Stimulated activated naive B cell treated with anti-CD40 and anti-IgM and Interleukin-4, amounts not matched to agents 10 μg/mL and 1 μg/mL and 100 μg/mL, for 72 hours (primary cell): Measurements from ENCODE around the gene WDR72.

ENCODE experiments used
- ATAC-seq, 2 donors: fragments of 150-1000 bp; cut with Tn5 transposase; replicated peaks; 2 replicates each; pipeline ENCODE4 v1.10.0; 2021; ENCODE audit warnings: moderate library complexity in 1 of 2
- DNase-seq: peaks from one replicate; pipeline ENCODE4 v3.0.0; 2021
- H3K27ac Mint-ChIP-seq: one replicate; pipeline ENCODE4 v1.8.0; 2022; ENCODE audit warnings: mild to moderate bottlenecking, mixed read lengths
- H3K27me3 Mint-ChIP-seq, 2 donors: one replicate each; pipeline ENCODE4 v1.8.0; 2022; ENCODE audit warnings: mixed read lengths in 2 of 2
- H3K36me3 Mint-ChIP-seq, 2 donors: one replicate each; pipeline ENCODE4 v1.8.0; 2022; ENCODE audit warnings: mixed read lengths in 2 of 2, mild to moderate bottlenecking in 1 of 2
- H3K4me1 Mint-ChIP-seq, 2 donors: one replicate each; pipeline ENCODE4 v1.8.0; 2022; ENCODE audit warnings: mixed read lengths in 2 of 2, mild to moderate bottlenecking in 1 of 2
- H3K4me3 Mint-ChIP-seq, 2 donors: one replicate each; pipeline ENCODE4 v1.8.0; 2022; ENCODE audit warnings: mild to moderate bottlenecking in 2 of 2, mixed read lengths in 2 of 2, moderate library complexity in 1 of 2
- H3K9me3 Mint-ChIP-seq, 2 donors: one replicate each; pipeline ENCODE4 v1.8.0; 2022; ENCODE audit warnings: mixed read lengths in 2 of 2, mild to moderate bottlenecking in 1 of 2

Gene WDR72

GRCh38 chr15:53590380-53590779 lies 169.1 kb downstream of the WDR72 start:
- DNase-seq (no peak), ATAC-seq (no peak)
- Mint-ChIP-seq H3K36me3 (no peaks in the 10 kb centered on the region), H3K4me3 (no peak overlapping the region), H3K9me3 (no peaks in the 10 kb centered on the region), H3K27me3 (no peaks in the 10 kb centered on the region), H3K4me1 (peaks cover 0 to 7% of the 10 kb centered on the region in 2 donors), H3K27ac (no peak overlapping the region)

GRCh38 chr15:53589520-53590057 lies 169.9 kb downstream of the WDR72 start:
- Mint-ChIP-seq H3K27me3 (no peaks in the 10 kb centered on the region), H3K9me3 (no peaks in the 10 kb centered on the region), H3K4me1 (peaks cover 0 to 7% of the 10 kb centered on the region in 2 donors), H3K27ac (no peak overlapping the region), H3K36me3 (no peaks in the 10 kb centered on the region), H3K4me3 (no peak overlapping the region)
- ATAC-seq, result no peak
- no peak for DNase-seq

GRCh38 chr15:53588773-53589172 lies 170.7 kb downstream of the WDR72 start:
- DNase-seq (no peak), ATAC-seq (no peak)
- Mint-ChIP-seq H3K36me3 (no peaks in the 10 kb centered on the region), H3K27me3 (no peaks in the 10 kb centered on the region), H3K4me1 (peaks cover 0 to 7% of the 10 kb centered on the region in 2 donors), H3K9me3 (no peaks in the 10 kb centered on the region), H3K4me3 (no peak overlapping the region), H3K27ac (no peak overlapping the region)

GRCh38 chr15:53586799-53587198 lies 172.7 kb downstream of the WDR72 start:
- Mint-ChIP-seq H3K4me1 (peaks cover 0 to 7% of the 10 kb centered on the region in 2 donors), H3K9me3 (no peaks in the 10 kb centered on the region), H3K36me3 (no peaks in the 10 kb centered on the region), H3K27ac (no peak overlapping the region), H3K27me3 (no peaks in the 10 kb centered on the region), H3K4me3 (no peak overlapping the region)
- ATAC-seq (peak in 1 of 2 donors; percentile 60), DNase-seq (no peak)

GRCh38 chr15:53581513-53581912 lies 177.9 kb downstream of the WDR72 start:
- DNase-seq (no peak), ATAC-seq (no peak)
- peaks cover 0 to 2% of the 10 kb centered on the region in 2 donors for H3K4me1 Mint-ChIP-seq
- no peaks in the 10 kb centered on the region for H3K9me3 Mint-ChIP-seq
- no peaks in the 10 kb centered on the region for H3K27me3 Mint-ChIP-seq
- H3K4me3 Mint-ChIP-seq, result no peak overlapping the region
- no peaks in the 10 kb centered on the region for H3K36me3 Mint-ChIP-seq
- no peak overlapping the region for H3K27ac Mint-ChIP-seq

GRCh38 chr15:53580366-53580765 lies 179.1 kb downstream of the WDR72 start:
- H3K9me3 Mint-ChIP-seq, result no peaks in the 10 kb centered on the region
- no peaks in the 10 kb centered on the region for H3K4me1 Mint-ChIP-seq
- H3K36me3 Mint-ChIP-seq, result no peaks in the 10 kb centered on the region
- H3K27ac Mint-ChIP-seq, result no peak overlapping the region
- H3K4me3 Mint-ChIP-seq, result no peak overlapping the region
- no peaks in the 10 kb centered on the region for H3K27me3 Mint-ChIP-seq
- ATAC-seq (no peak), DNase-seq (no peak)

GRCh38 chr15:53576841-53577240 lies 182.6 kb downstream of the WDR72 start:
- DNase-seq (no peak), ATAC-seq (no peak)

GRCh38 chr15:53573091-53573490 lies 186.4 kb downstream of the WDR72 start:
- no peak for ATAC-seq
- Mint-ChIP-seq H3K36me3 (no peaks in the 10 kb centered on the region), H3K9me3 (peaks cover 0 to 5% of the 10 kb centered on the region in 2 donors), H3K27ac (no peak overlapping the region), H3K27me3 (peaks cover 0 to 4% of the 10 kb centered on the region in 2 donors), H3K4me1 (no peaks in the 10 kb centered on the region), H3K4me3 (no peak overlapping the region)
- DNase-seq, result no peak

More at GRCh38 chr15:53576841-53577240, 182.6 kb downstream of the WDR72 start:
- H3K9me3 Mint-ChIP-seq, result no peaks in the 10 kb centered on the region
- no peak overlapping the region for H3K4me3 Mint-ChIP-seq
- H3K4me1 Mint-ChIP-seq, result no peaks in the 10 kb centered on the region
- H3K36me3 Mint-ChIP-seq, result no peaks in the 10 kb centered on the region
- H3K27ac Mint-ChIP-seq, result no peak overlapping the region
- peaks cover 0 to 4% of the 10 kb centered on the region in 2 donors for H3K27me3 Mint-ChIP-seq

GRCh38 chr15:53569751-53570480 lies 189.5 kb downstream of the WDR72 start:
- Mint-ChIP-seq H3K4me1 (no peaks in the 10 kb centered on the region), H3K27me3 (peaks cover 0 to 4% of the 10 kb centered on the region in 2 donors), H3K27ac (no peak overlapping the region), H3K9me3 (peaks cover 0 to 5% of the 10 kb centered on the region in 2 donors), H3K4me3 (no peak overlapping the region), H3K36me3 (no peaks in the 10 kb centered on the region)
- no peak for ATAC-seq
- DNase-seq, result no peak

GRCh38 chr15:53566912-53567311 lies 192.6 kb downstream of the WDR72 start:
- ATAC-seq, result no peak
- Mint-ChIP-seq H3K27ac (no peak overlapping the region), H3K4me3 (no peak overlapping the region), H3K36me3 (no peaks in the 10 kb centered on the region), H3K27me3 (no peaks in the 10 kb centered on the region), H3K4me1 (no peaks in the 10 kb centered on the region), H3K9me3 (peaks cover 0 to 5% of the 10 kb centered on the region in 2 donors)
- DNase-seq, result no peak

- Mint-ChIP-seq H3K27me3 (no peaks in the 10 kb centered on the region), H3K9me3 (peaks cover 0 to 5% of the 10 kb centered on the region in 2 donors), H3K36me3 (no peaks in the 10 kb centered on the region), H3K27ac (no peak overlapping the region), H3K4me3 (no peak overlapping the region), H3K4me1 (no peaks in the 10 kb centered on the region)
- no peak for DNase-seq
- no peak for ATAC-seq
Observed at GRCh38 chr15:53565721-53566120, 193.7 kb downstream of the WDR72 start.

GRCh38 chr15:53564647-53565046 lies 194.8 kb downstream of the WDR72 start:
- ATAC-seq, result no peak
- no peak overlapping the region for H3K27ac Mint-ChIP-seq

GRCh38 chr15:53563627-53564026 lies 195.8 kb downstream of the WDR72 start:
- no peaks in the 10 kb centered on the region for H3K4me1 Mint-ChIP-seq
- ATAC-seq (no peak), DNase-seq (no peak)
- no peak overlapping the region for H3K4me3 Mint-ChIP-seq
- H3K9me3 Mint-ChIP-seq, result no peaks in the 10 kb centered on the region
- no peak overlapping the region for H3K27ac Mint-ChIP-seq
- H3K27me3 Mint-ChIP-seq, result no peaks in the 10 kb centered on the region
- no peaks in the 10 kb centered on the region for H3K36me3 Mint-ChIP-seq

More at GRCh38 chr15:53564647-53565046, 194.8 kb downstream of the WDR72 start:
- Mint-ChIP-seq H3K4me1 (no peaks in the 10 kb centered on the region), H3K4me3 (no peak overlapping the region), H3K36me3 (no peaks in the 10 kb centered on the region), H3K9me3 (no peaks in the 10 kb centered on the region), H3K27me3 (no peaks in the 10 kb centered on the region)
- DNase-seq, result no peak

- no peak for ATAC-seq
- Mint-ChIP-seq H3K9me3 (no peaks in the 10 kb centered on the region), H3K27me3 (peaks cover 0 to 5% of the 10 kb centered on the region in 2 donors), H3K27ac (no peak overlapping the region), H3K4me3 (no peak overlapping the region), H3K4me1 (no peaks in the 10 kb centered on the region), H3K36me3 (no peaks in the 10 kb centered on the region)
- DNase-seq, result no peak
Observed at GRCh38 chr15:53559364-53560277, 199.8 kb downstream of the WDR72 start.
